GM10266 (cell line): ENCODE data around the gene SUPT3H.

Experiments
- DNase-seq: peaks from one replicate; pipeline ENCODE4 v3.0.0; 2012; ENCODE audit errors: extremely low spot score
- TF ChIP-seq, protein P1 (sequence below): IDR thresholded peaks from 2 replicates; pipeline ENCODE4 v1.5.1; 2012; ENCODE audit warnings: mild to moderate bottlenecking, low read depth; ENCODE audit not compliant: control insufficient read depth, insufficient read depth; ENCODE audit errors: missing control alignments

Gene SUPT3H

DNA sequence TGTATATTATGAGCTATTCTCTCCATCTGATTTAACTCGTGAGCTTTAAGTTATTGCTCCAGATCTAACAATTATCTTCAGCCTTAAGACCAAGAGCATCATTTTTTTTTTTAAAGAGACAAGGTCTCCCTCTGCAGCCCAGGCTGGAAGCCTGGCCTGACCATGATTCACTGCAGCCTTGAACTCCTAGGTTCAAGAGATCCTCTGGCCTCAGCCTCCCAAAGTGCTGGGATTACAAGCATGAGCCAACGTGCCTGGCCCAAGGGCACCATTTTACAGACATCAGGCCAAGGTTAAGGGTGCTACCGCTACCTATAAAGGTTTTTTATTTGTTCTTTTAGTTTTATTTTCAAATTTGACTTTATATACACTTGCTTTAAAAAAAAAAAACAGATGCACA is 2.3 kb downstream of the SUPT3H start:
- no peak for DNase-seq
- TF ChIP-seq, protein P1, sequence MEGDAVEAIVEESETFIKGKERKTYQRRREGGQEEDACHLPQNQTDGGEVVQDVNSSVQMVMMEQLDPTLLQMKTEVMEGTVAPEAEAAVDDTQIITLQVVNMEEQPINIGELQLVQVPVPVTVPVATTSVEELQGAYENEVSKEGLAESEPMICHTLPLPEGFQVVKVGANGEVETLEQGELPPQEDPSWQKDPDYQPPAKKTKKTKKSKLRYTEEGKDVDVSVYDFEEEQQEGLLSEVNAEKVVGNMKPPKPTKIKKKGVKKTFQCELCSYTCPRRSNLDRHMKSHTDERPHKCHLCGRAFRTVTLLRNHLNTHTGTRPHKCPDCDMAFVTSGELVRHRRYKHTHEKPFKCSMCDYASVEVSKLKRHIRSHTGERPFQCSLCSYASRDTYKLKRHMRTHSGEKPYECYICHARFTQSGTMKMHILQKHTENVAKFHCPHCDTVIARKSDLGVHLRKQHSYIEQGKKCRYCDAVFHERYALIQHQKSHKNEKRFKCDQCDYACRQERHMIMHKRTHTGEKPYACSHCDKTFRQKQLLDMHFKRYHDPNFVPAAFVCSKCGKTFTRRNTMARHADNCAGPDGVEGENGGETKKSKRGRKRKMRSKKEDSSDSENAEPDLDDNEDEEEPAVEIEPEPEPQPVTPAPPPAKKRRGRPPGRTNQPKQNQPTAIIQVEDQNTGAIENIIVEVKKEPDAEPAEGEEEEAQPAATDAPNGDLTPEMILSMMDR = no peak

DNA sequence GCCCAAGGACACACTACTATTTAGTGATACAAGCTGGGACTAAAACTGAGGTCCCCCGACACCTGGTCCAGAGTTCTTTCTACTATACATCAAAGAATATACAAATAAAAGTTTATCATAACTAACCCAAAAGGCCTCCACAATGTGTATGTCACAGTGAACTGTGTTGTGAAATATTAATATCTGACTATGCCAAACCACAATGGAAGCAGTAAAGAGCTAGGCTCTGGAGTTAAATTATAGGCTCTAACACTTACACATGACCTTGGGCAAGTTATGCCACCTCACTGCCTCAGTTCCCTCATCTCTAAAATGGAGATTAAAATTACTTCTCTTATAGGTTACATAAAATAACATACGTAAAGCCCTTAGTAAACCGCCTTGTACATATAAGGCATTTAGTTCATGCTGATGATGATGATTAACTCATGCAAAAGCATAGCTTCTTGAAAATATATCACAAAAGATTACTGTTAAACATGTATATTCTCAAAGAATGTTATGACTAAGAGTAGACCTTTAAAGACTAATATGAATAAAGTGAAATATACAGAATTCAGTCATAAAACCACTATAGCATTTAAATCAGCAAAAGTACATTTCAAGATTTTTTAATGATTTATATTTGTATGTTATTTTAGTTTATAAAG is 5.7 kb downstream of the SUPT3H start:
- no peak for DNase-seq
- TF ChIP-seq, protein P1 = no peak

DNA sequence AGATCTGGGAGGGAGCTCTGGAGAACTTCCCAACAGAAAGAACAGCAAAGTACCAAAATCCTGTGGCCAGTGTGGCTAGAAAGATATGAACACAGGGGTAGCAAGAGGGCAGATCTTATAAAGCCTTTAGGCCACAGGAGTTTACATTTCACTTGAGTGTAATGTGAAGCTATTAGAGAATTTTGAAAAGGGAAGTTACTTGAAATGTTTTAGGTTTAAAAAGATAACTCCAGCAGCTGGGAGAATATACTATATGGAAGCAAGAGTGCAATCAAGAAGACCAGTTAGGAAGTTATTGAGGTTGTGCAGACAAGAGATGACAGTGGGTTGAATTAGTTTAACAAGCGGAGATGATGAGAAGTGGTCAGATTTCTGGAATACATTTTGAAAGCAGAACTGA is 7.9 kb downstream of the SUPT3H start:
- TF ChIP-seq, protein P1 = no peak
- no peak for DNase-seq

DNA sequence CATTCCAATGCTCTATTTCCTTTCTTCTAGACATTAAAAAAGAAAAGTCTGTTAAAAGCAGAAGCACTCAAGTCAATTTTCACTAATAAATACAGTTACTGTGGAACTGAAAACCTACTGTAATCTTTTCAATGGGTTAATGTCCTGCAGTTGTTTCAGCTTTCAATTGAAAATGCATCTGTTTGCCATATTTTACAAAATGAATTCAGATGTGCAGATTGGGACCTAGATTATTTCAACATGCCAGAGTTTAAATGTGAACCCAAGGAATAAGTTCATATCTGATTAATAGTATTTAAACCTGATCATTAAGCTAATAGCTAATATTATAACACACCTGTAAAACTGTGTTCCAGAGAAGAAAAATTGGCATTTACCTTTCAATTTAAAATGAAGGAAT is 9.7 kb downstream of the SUPT3H start:
- TF ChIP-seq, protein P1 = no peak
- no peak for DNase-seq

DNA sequence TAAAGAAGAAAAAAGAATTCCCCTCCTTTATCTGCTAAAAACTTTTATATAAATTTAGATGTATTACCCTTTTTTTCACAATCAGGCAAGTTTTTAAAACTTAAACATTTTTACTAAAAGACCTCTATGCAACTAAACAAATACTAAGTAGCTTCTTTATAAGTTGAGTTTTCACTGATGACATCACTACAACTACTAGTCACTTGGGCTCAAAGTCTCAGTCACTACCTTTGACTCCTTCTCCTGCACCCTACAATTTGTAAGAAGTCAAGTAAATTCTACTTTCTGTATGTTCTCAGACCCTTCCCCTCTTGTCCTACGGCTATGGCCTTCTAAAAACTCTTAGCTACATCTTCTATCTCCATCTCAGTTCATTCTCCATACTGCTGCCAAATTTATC is 11.2 kb downstream of the SUPT3H start:
- TF ChIP-seq, protein P1 = no peak
- DNase-seq = no peak

DNA sequence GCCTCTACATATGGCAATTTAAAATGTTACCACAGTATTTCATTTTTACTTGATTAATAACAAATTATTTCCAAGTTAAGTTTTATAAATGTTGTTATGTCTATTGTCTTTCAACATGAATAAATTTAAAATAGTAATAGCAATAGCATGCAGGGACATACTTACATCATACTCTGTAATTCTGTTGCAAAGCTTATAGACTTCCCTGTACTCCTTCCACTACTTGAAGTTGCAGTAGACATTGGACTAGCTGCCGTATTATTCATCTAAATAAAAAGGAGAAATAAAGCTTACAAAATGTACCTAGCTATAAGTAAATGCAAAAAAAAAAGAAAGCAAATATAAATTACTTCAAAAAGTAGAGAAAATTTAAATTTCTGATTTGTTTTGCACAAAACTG is 12.7 kb downstream of the SUPT3H start:
- TF ChIP-seq, protein P1 = no peak
- DNase-seq = no peak

DNA sequence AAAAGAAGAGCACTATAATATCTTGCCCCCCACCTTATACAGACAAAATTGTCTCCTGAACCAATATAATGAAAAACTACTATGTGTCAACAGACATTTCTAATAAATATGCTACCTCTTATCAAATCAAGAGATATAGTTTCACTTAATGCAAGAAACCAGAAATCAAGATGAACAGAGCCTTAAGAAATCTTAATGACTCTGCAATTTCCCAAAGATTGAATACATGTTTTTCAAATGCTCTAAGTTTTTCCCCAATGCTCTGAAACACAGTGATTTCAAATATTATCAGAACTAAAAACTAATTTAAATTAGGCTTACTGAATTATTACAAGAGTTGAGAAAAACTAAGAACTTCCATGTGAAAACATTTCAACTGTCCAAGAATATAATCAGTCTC is 13.3 kb downstream of the SUPT3H start:
- DNase-seq = no peak
- TF ChIP-seq, protein P1 = no peak
